HG03103 (cell line): ENCODE data around the gene TTC9.

Experiments used
- ATAC-seq: cut with Tn5 transposase; IDR thresholded peaks from one replicate; pipeline ENCODE4 v1.9.1; 2021; ENCODE audit warnings: low read depth; ENCODE audit not compliant: unreplicated experiment

Gene TTC9

DNA sequence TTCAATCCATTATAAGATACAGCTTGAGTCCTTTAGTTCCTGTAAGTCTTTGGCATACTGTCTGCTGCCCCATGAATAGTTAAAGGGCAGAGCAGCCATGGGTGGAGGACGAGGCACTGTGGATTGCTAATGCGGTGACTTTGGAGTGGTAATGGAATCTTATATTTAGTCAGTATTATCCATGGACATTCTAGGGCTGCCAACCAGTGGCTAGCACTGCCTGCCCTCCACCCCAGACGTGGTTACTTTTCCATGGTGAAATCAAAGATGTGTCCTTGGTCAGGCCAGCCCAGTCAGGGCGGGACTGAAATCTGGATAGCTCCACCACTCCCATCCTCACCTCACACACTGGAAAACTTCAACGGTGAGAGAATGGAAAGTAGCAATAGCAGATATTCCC lies 2.3 kb downstream of the TTC9 start:
- ATAC-seq: no peak

DNA sequence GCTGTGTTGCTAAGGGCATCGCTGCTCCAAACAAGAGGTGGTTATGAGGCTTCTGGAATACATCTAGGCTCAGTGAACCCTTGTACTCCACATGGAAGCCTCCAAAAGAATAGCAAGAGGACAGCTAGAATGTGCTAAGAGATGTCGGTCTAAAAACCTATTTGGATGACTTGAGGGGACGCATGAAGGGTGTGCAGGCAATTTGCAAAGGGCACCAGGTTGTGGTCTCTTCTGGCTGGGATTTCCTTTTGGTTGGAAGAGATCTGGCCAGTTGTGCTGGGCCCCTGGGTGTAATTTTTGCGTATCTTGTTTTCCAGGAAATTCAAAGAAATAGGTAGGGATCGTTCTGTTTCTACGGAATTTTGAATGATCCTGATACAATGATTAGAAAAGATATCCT lies 4.2 kb downstream of the TTC9 start:
- ATAC-seq: no peak

DNA sequence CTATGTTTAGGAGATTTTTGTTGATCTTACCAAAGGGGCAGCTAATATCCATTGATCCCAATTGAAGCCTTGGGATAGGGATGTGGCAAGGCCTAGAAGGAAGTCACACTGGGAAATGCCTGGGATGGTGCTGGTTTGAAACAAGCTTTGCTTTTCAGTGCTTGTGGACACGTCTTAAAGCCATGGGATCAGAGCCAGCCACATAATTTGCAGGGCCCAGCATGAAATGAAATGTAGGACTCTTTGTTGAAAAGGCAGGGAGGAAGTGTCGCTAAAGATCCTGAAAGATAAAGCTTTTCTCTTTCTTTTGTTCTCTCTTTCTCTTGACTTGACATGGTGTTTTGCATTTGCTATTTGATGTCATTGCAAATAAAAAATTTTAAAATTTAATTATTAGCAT lies 5.0 kb downstream of the TTC9 start:
- no peak for ATAC-seq

DNA sequence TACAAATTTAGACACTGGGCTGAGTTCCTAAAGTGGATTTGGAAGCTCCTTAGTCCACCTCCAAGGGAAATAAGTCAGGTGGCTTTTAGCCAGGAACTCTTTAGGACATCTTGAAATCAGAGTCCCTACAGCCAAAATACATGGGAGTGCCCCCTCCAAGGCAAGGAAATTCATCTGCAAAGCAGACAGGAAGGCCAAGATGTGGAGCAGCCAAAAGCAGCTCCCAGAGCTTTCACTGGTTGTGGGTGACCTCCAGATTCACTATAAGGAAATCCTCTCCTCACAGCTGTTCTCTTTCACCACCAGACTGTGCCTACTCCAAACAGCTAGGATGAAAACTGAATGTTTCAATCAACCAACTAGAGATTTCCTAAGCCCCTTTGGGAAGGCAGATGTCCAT lies 6.6 kb downstream of the TTC9 start:
- ATAC-seq: no peak

DNA sequence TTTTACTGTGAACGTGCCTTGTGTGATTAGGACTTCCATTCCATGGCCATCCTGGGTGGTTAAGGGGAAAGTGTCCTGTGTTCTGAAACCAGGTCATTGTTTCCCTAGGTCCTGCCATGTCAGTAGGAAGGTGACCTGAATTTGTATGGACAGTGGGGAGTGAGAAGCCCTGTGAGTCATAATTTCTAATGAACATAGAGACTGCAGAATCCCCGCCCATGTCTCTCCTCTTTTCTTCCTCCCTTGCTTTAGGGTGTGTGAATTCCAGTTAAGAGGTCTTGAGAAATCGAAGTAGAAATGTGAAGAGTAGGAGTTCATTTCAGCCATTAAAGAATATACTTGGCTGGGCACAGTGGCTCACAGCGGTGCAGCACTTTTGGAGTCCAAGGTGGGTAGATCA lies 8.1 kb downstream of the TTC9 start:
- no peak for ATAC-seq

DNA sequence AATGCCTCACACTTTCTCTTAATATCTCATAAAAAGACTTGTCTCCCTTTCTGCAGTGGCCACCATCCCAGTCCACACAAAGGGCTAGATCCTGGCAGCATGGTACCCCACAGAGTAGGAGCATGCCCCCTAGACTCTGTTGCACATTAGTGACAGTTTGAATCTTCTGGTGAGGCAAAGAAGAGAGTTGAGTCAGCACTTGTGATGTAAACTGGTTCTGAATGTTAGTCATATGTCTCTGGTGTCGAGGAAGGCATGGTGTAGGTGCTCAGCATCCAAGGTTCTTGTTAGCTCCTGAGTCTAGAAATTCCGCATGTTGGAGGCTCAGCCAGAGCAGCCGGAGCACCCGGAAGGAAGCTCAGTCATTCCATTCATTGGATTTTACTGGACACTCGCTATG lies 9.8 kb downstream of the TTC9 start:
- no peak for ATAC-seq

DNA sequence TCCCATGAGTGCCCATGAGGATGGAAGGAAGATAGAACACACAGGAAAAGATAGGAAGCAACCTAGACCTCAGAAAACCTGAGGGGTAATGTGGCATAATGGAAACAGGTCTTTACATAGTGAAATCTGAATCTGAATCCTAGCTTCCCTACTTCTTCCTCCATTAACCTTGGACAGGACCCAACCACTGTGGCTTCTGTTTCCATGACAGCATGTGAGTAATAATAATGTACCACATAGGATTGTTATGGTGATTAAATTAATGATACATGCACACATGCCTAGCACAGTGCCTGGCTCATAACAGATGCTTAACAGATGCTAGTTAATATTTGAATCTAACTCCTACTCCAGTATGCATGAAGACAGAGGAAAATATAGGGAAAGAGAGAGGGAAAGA lies 11.2 kb downstream of the TTC9 start:
- no peak for ATAC-seq

DNA sequence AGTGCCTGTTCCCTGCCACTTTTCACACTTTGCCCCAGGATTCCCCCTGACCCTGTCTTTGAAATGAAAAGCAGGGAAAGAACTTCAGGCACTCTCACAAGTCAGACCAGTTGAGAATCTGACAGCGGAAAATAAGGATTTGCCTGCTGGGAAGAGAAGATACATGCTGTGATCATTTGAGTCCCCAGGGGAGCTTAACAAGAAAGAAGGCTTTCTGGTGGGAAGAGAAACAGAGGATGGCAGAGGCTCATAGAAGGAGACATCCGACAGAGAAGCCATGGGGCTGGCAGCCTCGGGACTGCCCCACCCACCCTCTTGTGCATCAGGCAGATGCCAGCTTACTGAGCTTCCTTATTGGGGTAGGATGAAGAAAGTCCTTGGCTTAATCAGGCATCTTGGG lies 11.9 kb downstream of the TTC9 start:
- ATAC-seq: no peak

DNA sequence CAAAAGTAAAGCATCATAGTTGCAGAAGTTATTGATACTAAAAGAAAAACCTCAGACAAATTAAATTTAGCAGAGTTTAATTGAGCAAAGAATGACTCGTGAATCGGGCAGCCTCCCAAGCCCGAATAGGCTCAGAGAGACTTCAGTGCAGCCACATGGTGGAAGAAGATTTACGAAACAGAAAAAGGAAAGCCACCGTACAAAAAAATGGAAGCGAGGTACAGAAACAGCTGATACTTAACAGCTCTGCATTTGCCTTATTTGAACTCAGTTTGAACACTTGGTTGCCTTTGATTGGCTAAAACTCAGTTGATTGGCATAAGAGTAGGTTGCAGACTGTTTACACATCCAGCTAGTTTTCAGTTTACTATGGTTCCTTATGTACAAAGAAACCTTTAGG lies 12.9 kb downstream of the TTC9 start:
- no peak for ATAC-seq

DNA sequence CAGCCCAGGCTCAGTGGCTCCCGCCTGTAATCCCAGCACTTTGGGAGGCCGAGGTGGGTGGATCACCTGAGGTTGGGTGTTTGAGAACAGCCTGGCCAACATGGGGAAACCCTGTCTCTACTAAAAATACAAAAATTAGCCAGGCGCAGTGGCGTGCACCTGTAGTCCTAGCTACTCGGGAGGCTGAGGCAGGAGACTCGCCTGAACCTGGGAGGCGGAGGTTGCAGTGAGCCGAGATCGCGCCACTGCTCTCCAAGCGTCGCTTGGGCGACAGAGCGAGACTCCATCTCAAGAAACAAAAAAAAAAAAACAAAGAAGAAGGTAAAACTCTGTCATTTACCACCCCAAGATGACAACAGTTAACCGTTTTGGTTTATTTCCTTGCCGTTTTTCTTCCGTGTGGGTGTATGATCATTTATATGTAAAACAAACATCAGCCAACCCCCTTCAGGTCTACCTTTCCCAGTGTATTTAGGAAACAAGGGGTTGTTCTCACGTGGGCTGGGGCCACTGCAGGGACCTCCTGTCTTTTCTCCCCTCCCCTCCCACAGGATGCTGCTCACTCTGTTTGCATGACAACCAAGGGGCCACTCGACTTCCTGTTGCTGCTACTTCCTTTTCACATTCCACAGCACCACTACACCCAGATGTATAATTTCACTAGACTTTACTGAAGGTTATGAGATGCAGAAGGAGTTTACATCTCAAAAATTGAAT lies 13.6 kb downstream of the TTC9 start:
- peak; percentile 64 for ATAC-seq

DNA sequence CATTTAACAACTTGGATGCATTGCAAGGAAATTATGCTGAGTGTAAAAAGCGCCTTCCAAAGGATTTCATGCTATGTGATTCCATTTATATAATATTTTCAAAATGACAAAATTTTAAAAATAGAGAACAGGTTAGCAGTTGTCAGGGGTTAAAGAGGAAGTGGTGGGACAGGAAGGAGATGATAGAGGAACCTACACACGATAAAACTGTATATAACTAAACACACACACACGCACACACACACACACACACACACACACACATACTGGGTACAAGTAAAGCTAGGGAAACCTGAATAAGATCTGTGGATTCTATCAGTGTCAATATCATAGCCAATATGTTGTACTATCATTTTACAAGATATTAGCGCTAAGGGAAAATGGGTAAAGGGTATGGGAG lies 17.2 kb downstream of the TTC9 start:
- no peak for ATAC-seq

DNA sequence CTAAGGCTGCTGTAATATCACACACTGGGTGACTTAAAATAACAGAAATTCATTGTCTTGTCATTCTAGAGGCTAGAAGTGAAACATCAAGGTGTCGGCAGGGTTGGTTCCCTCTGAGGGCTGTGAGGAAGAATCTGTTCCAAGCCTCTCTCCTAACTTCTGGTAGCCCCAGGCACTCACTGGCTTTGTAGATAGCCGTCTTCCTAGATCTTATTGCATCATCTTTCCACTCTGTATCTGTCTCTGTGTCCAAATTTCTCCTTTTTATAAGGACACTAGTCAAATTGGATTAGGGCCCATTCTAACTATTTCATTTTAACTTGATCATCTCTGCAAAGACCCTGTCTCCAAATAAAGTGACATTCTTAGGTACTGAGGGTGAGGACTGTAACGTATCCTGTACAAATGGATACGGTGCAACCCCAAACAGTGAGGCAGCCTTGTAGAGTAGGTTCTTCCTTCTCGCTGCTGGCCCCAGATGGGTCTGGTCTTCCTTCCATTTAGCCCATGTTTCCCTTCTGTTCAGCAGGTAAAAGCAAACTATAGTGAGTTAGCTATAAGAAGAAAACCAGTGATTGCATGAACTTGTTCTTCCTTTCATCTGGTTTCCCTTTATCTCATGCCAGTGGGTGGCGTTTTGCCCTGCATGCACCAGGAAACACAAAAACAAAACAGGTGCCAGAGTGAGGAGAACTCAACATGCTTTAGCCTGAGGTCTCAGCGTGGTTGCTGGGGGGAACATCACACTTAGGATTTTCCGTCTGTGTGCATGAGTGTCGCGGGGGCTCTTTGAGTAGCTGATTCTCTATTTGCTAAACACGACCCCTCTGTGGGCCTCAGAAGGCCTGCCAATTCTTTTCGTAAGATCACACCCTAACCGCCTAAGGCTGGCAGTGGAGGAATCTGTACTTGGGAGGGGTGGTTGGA lies 19.5 kb downstream of the TTC9 start:
- no peak for ATAC-seq

DNA sequence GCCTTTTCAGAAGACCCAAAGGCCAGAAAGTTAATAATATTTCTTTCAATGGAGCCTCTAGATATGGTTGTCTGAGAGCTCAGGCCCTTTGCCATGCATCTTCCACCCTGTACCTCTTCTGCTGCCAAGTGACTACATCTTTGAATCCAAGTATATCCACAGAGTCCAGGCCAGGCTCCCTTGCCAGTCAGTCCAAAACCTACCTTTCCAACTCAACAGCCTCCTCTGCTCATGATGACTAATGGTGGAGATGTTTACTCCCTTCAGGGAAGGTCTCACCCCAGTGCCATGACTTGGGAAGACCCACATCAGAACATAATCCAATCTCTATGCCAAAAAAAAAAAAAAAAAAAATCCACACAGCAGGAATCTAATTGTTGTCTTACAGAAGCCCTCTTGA lies 20.4 kb downstream of the TTC9 start:
- ATAC-seq: no peak

DNA sequence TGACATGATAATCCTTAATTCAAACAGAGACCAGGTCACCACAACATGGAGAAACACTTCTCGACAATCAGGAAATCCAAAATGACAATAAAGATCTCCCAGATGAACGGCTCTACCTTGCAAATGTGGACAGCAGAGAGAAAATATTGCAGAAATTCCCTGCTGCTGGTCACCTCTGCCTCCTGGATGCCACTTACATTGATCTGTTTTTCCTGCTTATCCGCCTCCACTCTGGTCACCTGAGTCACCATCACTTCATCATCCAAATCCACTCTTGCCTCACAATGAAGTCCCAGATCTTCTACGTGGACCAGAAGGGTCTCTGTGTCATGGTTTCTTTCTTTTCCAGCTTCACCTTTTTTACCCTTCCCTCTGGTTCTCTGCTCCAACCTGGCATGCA lies 21.1 kb downstream of the TTC9 start:
- ATAC-seq: no peak

DNA sequence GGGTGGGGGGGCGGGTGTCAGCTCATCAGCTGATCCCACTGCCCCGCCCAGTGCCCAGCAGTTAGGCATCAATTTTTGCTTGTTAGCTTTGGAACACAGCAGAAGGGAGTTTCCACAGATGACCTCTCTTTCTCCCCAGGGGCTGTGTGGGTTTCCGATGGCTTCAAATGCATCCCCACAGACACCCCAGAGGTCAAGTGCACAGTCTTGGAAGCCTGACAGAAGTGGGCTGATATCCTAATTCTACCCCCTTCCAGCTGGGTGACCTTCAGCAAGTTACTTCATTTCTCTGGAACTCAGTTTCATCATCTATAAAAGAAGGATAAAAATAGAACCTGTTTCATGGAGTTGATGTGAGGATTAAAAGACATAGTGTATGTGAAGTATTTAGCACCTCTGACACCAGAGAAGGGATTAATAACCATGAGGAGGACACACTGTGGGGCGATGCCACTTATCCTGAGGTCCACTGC lies 22.0 kb downstream of the TTC9 start:
- no peak for ATAC-seq

DNA sequence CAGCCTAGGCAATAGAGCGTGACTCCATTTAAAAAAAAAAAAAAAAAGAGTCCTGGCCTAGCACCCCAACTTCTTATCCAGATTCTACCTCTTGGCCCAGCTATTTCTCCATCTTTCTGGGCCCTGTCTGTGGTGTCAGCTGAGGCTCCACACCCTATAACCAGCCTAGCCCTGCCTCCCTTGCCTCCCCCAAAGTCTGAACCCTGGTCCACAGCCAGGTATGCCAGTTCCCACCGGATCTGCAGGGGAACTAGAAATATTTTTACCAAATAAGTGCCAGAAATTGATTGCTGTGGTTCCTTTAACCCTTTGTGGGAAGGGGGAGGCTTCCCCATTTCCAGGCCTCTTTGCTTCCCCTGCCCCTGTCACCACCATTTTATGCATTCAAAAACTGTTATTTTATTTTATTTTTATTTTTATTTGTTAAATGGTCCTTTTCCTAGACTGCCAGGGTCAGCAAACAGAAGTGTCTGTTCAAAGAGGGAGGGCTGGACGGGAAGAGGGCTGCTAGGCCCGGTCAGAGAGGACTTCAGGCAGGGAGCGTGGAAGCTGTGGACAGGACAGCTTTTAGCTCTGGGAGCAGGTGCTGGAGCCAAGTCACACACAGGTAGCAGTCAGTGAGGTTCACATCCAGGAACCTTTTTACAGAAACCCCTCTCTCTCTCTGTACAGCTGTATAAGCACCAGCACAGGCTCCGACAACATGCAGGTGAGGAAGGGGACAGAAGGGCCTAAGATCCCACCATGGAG lies 23.2 kb downstream of the TTC9 start:
- no peak for ATAC-seq

DNA sequence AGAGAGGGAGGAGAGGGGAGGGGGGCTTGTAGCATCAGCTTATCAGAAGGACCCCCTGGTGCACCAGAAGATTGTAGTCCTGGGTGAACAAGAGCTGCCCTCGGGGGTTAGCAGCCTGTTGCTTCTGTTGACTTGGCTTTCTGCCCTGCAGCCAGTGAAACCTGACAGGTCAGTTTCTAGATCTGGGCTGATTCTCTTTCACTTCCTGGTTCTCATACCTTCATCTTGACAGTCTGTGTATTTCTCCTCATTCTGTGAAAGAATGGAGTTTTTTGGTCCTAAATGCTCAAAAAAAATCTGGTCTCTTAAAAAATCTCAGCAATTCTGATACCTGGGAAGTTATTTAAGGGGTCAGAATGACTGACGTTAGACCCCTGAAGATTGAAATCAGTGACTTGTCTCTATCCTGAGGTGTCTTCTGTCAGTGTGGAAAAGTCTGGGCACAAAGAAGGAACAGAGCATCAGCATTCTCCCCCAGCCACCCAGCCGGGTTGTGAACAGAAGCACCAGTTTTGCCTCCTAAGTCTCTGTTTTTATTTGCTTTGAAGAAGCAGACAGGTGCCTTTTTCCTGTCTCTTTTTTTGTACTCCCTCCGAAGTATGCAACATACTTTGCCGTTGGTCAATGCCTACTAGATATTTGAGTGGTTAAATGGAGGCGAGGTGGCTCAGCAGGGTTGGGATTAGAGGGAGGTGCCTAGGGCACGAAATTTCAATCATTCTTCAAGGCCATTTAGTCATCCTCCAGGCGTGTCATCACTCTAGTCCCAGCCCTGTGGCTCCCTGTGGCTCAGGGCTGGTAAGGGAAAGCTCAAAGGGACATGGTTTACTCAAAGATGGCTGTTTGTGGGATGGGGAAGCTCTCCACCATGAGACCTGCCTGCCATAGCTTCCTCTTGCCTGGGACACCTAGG lies 24.0 kb downstream of the TTC9 start:
- no peak for ATAC-seq

DNA sequence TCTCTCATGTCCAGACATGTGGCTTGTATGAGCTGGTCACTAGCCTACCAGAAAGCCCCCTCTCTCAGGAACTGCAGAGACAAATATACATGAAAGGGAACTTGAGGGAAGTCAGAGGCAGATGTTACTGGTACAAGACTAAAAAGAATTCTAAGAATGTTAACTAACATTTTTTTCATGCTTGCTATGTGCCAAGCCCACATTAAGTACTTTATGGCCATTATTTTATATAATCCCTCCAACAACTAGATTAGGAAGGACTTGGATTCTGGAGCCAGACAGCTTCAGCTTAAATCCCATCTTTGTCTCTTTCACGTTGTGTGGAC lies 24.6 kb downstream of the TTC9 start:
- no peak for ATAC-seq

DNA sequence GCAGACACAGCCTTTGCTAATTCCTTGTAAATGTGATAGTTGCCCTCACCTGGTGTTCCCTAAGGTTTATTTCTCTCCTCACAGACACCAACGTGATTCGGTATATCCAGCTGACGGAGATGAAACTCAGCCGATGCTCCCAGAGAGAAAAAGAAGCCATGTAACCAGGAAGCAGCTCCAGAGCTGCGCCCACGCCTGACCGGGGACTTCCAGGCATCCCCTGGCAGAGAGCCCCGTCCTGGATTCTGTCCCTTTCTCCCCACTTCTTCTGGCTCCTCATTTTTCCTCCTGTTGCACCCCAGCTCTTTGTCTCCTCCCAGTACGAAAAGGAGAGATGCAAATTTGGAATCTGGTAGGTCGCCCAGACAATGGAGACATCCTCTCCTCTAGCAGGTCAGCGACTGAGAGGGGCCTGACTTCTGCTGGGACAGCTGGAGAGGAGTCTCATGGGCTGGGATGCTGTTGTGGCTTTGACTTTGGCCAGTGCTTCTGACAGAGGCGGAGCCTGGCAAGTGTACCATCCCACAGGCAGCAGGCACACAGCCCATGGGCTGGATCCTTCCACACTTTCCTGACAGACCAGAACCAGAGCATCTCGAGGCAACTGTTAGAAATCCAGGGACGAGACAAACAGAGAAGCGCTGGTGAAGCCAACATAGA lies 29.4 kb downstream of the TTC9 start:
- no peak for ATAC-seq
